NT2/D1 (cell line): ENCODE measurements around the gene CD48.

ENCODE experiments used
- YY1 ChIP-seq: IDR thresholded peaks from 2 replicates; pipeline ENCODE4 v1.6.1; 2011; ENCODE audit not compliant: insufficient read length, insufficient read depth
- ZNF274 ChIP-seq: IDR thresholded peaks from 2 replicates; pipeline ENCODE4 v1.6.1; 2011; ENCODE audit warnings: mild to moderate bottlenecking, low read depth, low read length

- no peak for TF ChIP-seq YY1
- TF ChIP-seq ZNF274, result no peak
Measured at GRCh38 chr1:160716013-160716412, 4.4 kb upstream of the CD48 start.
